ENCODE measurements around the gene TPRN. TPM values are rescaled to one million over a fixed set of nuclear protein-coding genes. Genes with fewer than 3 reads are reported as not detected.

Gene TPRN
- total RNA-seq, 1 donor from 2014 or later: 8.8 TPM

- no peak for DNase-seq (ENCODE audit: low spot score)
- intact Hi-C loops (cut with DNase I): no loop called here
- ATAC-seq: no peak
Measured at GRCh38 chr9:137195525-137196220, 4.9 kb downstream of the TPRN start.

- intact Hi-C loops (cut with DNase I): no loop called here
- ATAC-seq: no peak
Measured at GRCh38 chr9:137194909-137195308, 5.6 kb downstream of the TPRN start.

DNA sequence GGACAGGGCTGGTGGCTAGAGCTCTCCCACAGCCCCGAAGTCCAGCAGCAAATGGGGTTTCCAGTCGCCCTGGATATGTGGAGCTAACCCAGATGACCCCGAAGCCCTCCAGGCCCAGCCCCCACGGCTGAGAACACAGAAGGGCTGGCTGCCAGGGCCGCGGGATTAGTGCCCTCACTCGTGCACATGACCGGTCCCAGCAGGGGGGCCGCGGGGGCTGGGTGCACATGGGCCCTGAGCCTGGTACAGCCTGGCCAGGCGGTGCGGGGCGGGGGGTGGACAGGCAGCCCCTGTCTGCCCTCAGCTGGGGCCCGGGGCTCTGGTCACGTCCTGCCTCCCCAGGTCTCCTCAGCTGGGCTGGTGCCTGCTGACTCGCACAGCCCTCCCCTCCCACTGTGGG, 6.2 kb downstream of the TPRN start:
- ATAC-seq: no peak
- no peak for DNase-seq (ENCODE audit: low spot score)
- intact Hi-C loops (cut with DNase I): no loop called here

More at GRCh38 chr9:137194909-137195308, 5.6 kb downstream of the TPRN start:
- DNase-seq (ENCODE audit: low spot score): no peak

DNA sequence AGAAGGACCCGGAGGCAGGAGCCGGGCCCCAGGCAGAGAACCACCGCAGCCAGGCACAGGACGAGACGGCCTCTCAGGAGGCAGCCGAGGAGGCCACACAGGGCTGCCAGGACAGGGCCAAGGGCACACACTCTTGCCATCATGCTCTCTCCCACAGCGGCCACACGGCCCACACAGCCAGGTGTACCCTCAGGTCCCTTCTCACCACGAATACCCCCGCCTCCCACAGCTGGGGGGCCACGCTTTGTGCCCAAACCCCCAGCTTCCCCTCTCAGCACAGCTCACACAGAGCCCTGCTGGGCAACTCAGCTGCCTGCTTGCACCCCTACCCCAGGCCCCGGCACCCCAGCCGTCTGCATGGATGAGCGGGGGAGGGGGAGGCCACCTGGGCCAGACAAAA, 6.8 kb downstream of the TPRN start:
- intact Hi-C loops (cut with DNase I): no loop called here
- DNase-seq (ENCODE audit: low spot score) (no peak), ATAC-seq (no peak)

- ATAC-seq (no peak), DNase-seq (ENCODE audit: low spot score) (no peak)
- intact Hi-C loops (cut with DNase I): no loop called here
Measured at GRCh38 chr9:137192859-137193258, 7.7 kb downstream of the TPRN start.

DNA sequence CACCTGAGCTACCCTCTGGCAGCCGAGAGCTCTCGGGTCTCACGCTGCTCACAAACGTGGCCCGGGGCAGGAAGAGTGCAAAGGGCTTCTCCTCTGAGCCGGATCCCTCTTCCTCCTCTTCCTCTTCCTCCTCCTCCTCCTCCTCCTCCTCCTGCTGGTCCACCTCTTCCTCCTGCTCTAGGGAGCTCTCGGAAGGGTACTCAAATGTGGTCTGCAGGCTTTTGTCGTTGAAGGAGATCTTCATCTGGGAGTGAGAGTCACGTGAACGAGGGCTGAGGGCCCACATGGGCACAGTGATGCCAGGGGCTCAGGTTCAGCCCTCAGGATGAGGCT, 8.1 kb downstream of the TPRN start:
- ATAC-seq: no peak
- no peak for DNase-seq (ENCODE audit: low spot score)
- intact Hi-C loops (cut with DNase I): no loop called here

DNA sequence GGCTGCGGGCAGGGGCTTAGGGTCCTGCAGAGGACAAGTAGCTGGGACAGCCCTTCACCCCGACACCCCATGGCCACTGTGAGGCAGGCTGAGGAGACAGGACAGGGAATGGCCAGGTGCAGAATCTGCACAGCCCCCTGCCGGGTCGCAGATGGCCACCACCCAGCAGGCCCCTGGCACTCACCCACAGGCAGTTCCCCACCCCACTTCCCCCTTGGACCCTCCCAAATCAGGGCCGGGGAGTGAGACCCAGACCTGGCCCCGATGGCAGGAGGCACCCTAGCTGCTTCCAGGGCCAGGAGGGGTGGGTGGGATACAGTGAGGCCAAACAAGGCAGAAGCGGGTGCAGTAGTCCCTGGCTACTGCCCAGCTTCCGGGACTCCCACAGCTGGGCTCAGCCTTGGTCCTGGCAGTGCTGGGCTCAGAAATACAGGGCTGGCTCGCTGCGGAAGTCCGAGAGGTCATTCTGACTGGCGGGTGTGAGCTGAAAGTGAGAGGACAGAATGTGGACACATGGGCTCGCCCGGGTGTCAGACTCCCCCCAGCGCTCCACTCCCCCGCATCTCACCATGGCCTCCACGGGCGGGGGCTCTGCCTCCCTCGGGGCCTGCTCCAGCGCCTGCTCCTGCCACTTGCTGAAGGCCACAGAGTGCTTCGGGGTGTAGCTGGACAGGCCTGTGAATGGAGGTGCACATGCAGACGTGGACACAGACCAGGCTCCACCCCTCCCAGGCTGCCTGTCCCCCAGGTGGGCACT, 8.7 kb downstream of the TPRN start:
- no peak for ATAC-seq
- intact Hi-C loops (cut with DNase I): no loop called here
- DNase-seq (ENCODE audit: low spot score): no peak

GRCh38 chr9:137191245-137191644, 9.3 kb downstream of the TPRN start:
- intact Hi-C loops (cut with DNase I): no loop called here
- ATAC-seq (no peak), DNase-seq (ENCODE audit: low spot score) (no peak)

GRCh38 chr9:137190315-137190856, 10.2 kb downstream of the TPRN start:
- ATAC-seq (no peak), DNase-seq (ENCODE audit: low spot score) (no peak)
- intact Hi-C loops (cut with DNase I): no loop called here

DNA sequence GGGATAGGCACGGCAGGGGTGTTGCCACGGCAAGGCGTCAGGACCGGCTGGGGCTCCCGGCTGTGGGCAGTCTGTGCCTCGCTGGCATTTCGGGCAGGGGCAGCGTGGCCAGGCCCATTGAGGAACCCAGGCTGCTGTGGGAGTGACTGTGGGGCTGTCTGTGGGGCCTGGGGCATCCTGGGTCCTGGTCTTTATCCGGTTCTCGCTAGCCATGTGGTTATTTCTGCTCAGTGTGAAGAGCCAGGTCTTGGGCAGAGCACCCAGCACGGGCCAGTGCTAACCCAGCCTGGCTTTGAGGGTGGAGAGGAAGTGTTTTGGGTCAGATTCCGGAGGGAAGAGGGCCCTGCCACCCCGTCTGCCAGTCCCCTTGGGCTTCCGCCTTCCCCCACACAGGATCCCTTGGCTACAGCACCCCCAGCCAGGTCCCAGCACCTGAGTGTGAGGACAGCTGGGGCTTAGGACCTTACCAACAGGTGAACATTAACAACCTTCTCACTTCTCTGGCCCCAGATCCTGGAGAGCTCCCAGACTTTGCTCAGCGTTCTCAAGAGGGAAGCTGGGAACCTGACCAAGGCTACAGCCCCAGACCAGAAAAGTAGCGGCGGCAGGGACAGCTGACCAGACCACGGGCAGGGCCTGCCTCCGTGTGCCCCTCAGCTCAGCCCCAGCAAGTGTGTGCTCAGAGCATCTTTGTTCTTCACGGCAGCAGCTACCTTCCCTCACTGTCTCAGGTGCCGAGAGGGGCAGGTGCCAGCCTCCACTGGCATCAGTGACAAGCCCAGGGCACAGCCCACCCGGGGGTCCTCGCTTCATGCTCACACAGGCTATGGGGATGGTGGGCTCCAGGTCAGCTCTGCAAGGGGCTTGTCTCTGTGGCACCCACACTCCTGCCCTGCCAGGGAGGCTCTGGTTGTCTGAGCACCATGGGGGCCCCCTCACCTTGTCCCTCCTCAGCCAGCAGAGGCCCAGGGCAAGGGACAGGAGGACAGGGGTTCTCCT, 10.9 kb downstream of the TPRN start:
- ATAC-seq: peak; percentile 27
- intact Hi-C loops (cut with DNase I): loop anchor here (10.0 kb wide), 1 partner anchor 45 kb away; the partner anchor contains the start of gene SLC34A3
- DNase-seq (ENCODE audit: low spot score): no peak

DNA sequence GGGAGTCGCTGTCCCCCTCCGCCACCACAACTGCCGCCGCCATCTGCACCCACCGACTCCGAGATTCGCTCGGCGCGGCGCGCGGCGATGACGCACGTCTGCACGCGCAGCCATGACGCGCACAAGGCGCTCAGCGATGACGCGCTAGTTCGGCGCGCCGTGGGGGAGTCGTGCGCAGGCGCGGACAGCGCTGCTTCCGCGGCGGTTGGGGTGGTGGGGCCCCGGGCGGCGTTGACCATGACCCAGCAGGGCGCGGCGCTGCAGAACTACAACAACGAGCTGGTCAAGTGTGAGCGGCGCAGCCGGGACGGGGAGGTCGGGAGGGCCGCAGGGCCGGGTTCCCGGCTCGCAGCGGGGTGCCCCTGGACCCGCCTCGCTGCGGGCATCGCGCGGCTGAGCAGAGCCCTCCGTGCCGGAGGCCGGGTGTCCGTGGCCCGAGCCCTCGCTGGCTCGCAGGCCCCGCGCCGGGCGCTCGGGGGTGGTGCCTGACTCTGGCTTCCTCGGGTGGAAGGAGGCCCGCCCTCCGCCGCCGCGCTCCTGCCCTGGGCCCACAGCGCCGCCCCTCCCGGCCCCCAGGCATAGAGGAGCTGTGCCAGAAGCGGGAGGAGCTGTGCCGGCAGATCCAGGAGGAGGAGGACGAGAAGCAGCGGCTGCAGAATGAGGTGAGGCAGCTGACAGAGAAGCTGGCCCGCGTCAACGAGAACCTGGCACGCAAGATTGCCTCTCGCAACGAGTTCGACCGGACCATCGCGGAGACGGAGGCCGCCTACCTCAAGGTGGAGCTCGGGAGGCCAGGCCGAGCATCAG, 11.8 kb downstream of the TPRN start, which contains the start of the genes ANAPC2 and SSNA1:
Gene ANAPC2 (minus strand): TSS at position 71 of the 807 bp plus-strand sequence. CDS start 28 bp downstream, at position 43.
Gene SSNA1 (plus strand): TSS at position 187 of the 807 bp plus-strand sequence. CDS start 51 bp downstream, at position 238.
- intact Hi-C loops (cut with DNase I): loop anchor here (10.0 kb wide), 1 partner anchor 46 kb away; the partner anchor contains the start of gene SLC34A3
- peak; percentile 94 for ATAC-seq

DNA sequence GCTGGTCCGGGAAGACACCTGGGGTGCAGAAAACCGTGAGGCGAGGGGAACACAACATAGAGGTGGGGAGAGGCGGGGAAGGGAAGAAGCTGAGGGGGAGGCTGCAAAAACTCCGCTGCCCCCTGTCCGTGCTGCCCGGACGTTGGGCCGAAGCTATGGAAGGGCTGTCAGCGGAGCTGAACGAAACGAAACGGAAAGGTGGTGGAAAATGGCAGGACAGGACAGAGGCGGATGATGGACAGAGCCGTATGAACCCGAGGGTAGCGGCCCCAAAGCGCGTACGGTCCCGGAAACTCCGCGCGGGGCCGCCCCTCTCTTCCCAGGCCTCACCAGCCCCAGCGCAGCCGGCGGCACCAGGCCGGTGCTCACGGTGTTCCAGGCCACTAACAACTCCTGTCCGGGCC, 12.5 kb downstream of the TPRN start:
- intact Hi-C loops (cut with DNase I): loop anchor here (10.0 kb wide), 1 partner anchor 47 kb away; the partner anchor contains the start of gene SLC34A3
- ATAC-seq (no peak), DNase-seq (ENCODE audit: low spot score) (no peak)

More for the DNA sequence above, 11.8 kb downstream of the TPRN start, which contains the start of the genes ANAPC2 and SSNA1:
- peak; percentile 96 for DNase-seq (ENCODE audit: low spot score)

DNA sequence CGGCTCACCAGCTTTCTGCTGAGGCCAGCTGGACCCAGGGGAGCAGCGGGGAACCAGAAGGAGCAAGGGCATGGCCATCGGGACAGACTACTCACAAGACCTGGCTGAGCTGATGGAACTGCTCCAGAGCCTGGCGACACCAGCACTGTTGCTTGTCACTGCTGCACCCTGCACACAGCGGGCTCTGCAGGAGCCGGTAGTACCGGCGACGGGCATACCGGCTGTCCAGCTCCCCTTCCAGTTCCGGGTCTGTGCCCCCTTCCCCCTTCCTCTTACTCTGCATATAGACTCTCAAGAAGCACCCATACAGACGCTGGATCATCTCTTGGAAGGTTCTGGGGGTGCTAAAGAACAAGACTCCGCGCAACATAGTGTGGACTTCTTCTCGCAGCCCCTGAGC, 13.2 kb downstream of the TPRN start:
- no peak for DNase-seq (ENCODE audit: low spot score)
- intact Hi-C loops (cut with DNase I): loop anchor here (10.0 kb wide), 1 partner anchor 47 kb away; the partner anchor contains the start of gene SLC34A3
- ATAC-seq: no peak

- intact Hi-C loops (cut with DNase I): loop anchor here (10.0 kb wide), 1 partner anchor 48 kb away; the partner anchor contains the start of gene SLC34A3
- ATAC-seq (no peak), DNase-seq (ENCODE audit: low spot score) (no peak)
Measured at GRCh38 chr9:137186385-137186784, 14.2 kb downstream of the TPRN start.

DNA sequence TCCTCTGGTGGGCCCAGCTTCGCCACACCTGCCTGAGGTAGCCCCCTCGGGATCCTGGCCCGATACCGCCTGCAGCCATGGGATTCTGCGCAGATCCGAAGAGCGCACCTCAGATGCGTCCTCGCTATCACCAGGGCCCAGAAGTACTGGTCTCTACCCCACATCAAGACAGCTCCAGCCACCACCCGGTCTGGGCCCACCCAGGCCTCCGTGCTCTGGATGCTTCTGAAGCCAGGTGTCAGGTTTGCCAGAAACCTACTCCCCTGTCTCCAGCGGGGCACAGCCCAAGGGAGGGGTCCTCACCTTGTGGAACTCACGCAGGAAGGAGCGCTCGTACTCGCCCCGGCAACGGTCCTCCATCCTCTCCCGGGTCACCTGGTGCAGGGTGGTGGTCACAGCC, 14.6 kb downstream of the TPRN start:
- intact Hi-C loops (cut with DNase I): loop anchor here (10.0 kb wide), 1 partner anchor 49 kb away; the partner anchor contains the start of gene SLC34A3
- ATAC-seq (no peak), DNase-seq (ENCODE audit: low spot score) (no peak)

DNA sequence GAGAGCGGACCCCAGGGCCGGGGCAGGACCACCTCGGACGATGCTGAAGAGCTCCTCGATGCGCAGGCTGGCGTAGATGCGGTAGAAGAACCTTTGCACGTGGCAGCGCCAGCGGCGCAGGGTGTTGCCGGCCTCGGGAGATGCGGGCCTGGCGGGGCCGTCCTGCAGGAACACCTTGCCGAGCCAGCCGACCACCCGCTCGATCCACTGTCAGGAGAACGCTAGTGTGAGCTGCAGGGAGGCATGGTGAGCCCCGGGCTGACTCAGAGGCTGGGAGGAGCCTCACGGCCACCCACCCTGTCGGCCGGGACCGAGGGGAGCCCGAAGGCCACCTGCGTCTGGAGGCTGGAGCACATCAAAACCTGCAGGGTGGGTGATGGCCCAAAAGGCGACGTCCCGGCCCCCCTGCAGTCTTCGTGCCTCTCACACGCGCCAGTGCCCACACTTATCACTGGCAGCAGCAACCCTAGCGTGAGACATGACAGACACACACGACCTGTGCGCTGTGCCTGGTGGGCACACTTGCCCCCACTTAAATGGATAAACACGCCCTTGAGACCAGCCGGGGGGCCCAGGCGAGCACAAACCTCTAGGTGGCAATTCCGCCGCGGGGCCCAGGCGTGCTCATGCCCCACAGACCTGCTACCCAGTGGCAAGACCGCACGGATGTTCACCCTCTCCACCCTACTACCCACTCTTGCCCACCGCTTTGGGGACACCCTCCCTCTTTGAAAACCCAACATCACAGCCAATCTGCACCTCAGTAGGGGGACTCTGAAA, 15.5 kb downstream of the TPRN start:
- no peak for ATAC-seq
- intact Hi-C loops (cut with DNase I): loop anchor here (10.0 kb wide), 1 partner anchor 50 kb away; the partner anchor contains the start of gene SLC34A3
- DNase-seq (ENCODE audit: low spot score): no peak

Data from sciatic nerve (tissue), 2 donors.